T follicular helper cell (primary cell): Measurements from ENCODE around the gene CTAGE1.
"Not testable (repeated sequence)": the region's sequence is repeated elsewhere in the genome, so short reads cannot be mapped to it uniquely, and the experiment has no call there.

Experiments used
- DNase-seq: peaks from one replicate; pipeline ENCODE4 v3.0.0-alpha.2; 2020; ENCODE audit warnings: low read depth
- total RNA-seq, 2 experiments: gene quantifications; one replicate each; lab custom pipeline; 2026; lab: John Stamatoyannopoulos, UW

CTAGE1 gene
- 0 to 0.17 reads per million in 2 experiments for total RNA-seq

GRCh38 chr18:22417496-22418188, at the start of gene CTAGE1:
CTAGE1 (minus strand) TSS chr18:22417915; CDS start chr18:22417811, 104 bp downstream.
- no peak for DNase-seq

DNA sequence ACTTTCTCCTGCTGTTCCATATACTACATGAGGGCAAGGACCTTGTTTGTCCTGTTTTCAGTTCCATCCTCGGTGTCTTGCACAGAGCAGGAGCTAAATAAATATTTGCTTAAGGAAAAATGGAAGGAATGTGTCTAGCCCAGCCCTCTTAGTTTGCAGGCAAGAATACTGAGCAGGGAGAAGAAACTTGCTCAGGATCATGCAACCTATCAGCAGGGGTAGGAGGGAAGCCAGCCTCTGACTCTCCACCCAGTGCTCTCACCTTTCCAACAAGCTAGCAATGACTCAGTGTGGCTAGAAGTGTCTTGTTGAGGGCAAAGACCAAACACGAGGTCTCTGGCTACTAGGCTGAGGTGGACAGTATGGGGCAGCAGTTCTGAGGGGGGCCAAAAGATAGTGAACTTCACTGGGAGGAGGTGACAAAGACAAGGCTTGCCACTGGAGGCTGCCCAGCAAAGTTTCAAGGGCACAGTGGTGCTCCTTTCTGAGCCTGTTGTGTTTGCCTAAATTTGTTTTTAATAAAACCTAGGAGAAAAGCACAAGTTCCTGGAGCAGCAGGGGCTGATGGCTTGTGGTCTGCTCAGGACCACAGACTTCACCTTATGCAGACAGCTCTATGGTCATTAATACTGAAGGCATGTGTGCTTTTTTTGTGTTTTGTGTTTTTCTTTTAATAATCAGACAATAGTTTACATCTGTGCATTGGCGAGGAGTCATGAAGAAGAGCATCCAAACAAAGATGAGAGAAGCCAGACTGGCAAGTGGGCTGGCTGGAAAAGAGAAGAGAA, 49.1 kb upstream of the CTAGE1 start:
- DNase-seq, result no peak

DNA sequence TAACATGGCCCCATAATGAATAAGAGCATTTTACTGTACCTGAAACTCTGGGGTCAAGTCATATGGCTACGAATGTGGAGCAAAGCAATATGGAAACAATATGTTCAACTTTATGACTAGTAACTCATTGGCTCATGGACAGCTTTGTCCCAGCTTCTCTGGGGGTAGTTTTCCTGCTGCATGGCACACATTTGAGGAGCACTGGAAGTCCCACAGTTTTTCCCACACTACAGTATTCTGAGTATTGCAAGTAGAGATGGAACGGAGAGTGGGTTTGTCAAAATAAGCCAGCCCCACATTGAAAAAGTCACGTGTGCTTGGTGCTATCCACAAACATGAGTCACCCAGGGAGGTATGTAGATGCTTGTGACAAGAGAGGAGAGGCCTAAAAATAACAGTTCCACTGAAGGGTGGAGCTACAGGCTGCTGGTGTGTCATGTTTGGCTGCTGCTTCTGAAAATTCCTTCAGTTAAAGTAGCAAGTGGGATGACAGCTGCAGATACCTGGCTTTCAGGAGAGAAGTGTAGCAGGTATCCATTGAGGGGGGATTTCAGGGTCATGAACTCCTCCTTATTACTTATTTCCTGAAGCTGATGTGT, 48.2 kb upstream of the CTAGE1 start:
- no peak for DNase-seq

DNA sequence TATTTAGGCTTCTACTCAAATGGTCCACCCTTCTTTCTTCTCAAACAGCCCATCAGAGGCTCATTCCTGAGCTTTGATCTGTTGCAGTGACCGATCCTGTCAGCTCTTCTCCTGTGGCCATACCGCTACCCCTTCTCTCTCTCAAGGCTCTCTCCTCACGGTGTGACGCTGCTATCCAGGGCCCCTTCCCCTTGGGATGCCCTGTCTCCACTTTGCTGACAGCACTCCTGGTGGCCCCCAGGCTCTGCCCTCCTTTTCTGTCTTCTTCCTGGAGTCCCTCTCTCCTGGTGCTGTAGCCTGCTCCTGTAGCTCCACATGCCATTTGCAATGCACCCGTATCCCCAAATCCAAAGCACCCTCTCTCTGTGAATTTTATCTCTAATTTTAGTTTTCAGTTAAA, 45.4 kb upstream of the CTAGE1 start:
- no peak for DNase-seq

- no peak for DNase-seq
Observed at GRCh38 chr18:22459491-22459890, 41.8 kb upstream of the CTAGE1 start.

DNA sequence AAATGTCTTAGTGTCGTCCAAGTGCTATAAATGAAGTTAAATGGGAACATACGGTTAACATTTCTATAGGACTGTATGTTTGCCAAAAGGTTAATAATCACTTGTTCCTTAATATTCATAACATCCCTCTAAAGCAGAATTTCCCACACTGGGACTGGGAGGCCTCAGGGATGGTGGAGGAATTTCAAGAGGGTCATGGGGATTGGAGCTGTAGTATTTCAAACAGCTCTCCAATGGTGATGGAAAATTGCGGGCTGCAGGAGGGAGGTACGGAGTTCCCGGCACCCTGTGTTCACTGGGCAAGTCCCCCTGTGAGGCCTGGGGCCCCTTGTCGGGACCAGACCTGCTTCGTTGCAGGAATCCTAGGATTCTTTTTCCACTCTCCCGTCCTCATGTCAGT, 39.8 kb upstream of the CTAGE1 start:
- no peak for DNase-seq

DNA sequence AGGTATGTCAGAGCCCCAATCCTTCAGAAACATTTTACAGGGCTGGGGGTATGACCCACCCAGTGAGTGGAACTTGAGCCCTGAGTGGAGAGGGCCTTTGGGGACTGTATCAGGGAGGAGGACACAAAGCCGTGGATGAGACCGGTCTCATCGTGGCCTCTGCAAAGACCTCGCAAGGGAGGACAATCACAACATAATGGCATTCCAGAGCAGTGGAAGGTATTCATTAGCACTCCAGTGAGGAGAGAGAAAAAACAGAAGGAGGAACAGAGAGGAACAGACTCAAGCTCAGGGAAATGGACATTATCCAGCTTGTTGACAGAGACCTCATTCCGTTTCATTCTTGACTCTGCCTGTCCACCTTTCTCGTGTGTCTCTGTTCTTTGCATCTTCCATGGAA, 38.8 kb upstream of the CTAGE1 start:
- no peak for DNase-seq

- DNase-seq, result no peak
Observed at GRCh38 chr18:22456116-22456480, 38.4 kb upstream of the CTAGE1 start.

DNA sequence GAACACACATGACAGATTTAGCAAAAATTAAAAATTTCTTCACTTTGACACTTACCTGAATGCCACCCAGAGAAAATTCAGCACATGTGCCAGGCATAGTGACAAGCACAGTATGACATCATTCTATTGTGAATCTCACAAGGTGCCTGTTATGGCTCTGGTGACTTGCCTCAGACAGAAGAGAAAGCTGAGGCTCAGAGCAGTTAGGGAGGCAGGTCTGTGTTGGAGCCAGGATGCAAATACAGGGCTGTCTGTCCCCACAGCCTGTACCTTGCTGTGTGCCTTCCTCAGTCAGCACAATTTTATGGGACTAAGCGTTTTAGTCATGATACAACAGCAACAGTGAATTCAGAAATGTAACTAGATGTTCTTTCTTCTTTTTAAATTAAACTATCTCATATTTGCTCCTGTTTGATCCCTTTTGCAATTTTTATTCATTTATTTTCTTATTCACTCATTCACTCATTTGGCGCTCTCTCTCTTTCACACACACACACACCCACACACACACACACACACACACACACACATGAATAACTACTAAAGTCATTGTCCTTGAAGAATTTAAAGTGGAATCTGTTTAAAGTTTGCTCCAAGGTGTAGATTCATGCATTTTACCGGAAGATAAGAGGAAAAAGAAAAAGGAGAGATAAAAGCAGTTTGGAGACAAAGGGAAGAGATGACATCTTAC, 37.9 kb upstream of the CTAGE1 start:
- no peak for DNase-seq

DNA sequence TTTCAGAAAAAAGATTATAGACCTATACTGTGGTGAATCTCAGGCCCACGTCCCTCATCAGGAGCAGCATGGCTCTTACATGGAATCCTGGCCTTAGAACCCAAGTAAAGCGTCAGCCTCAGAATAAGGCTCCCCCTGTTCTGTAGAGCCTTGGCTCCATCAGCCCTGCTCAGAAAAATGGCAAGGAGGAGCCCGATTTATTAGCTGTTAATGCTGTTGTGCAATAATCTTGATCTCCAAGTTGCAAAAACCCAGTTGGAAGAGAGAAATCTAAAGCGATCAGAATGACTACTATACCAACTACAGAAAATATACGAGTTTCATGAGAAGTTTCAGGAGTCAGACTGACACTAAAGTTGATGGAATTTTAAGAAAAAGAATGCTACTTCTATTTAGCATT, 35.6 kb upstream of the CTAGE1 start:
- DNase-seq, result no peak

- no peak for DNase-seq
Observed at GRCh38 chr18:22452226-22452668, 34.5 kb upstream of the CTAGE1 start.

DNA sequence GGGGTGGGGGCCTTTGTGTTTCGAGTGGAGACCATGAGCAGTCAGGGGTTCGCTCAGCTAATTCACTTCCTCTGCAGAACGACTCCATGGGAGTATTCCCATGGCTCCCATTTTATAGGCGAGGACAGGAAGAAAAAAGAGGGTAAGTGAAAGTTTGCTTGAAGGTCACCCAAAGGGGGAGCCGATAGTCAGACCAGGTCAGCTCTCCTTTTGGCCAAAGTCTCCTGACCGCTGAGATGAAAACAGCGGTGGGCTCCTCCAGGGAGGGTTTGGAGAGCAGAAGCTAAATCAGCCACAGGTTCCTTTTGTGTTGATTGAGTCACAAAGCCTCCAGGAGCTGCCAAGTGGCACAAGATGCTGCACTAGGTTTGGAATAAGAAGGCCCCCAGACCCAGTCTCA, 34.1 kb upstream of the CTAGE1 start:
- no peak for DNase-seq

DNA sequence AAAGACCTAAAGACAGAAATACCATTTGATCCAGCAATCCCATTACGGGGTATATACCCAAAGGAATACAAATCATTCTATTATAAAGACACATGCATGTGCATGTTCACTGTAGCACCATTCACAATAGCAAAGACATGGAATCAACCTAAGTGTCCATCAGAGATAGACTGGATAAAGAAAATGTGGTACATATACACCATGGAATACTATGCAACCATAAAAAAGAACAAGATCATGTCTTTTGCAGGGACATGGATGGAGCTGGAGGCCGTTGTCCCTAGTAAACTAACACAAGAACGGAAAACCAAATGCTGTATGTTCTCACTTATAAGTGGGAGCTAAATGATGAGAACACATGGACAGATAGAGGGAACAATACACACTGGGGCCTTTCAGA, 33.1 kb upstream of the CTAGE1 start:
- not testable (repeated sequence) for DNase-seq

GRCh38 chr18:22450318-22450717, 32.6 kb upstream of the CTAGE1 start:
- DNase-seq, result not testable (repeated sequence)

- not testable (repeated sequence) for DNase-seq
Observed at GRCh38 chr18:22449753-22450152, 32.0 kb upstream of the CTAGE1 start.

- no peak for DNase-seq
Observed at GRCh38 chr18:22448238-22448637, 30.5 kb upstream of the CTAGE1 start.

GRCh38 chr18:22447792-22448191, 30.1 kb upstream of the CTAGE1 start:
- DNase-seq, result no peak

GRCh38 chr18:22446911-22447310, 29.2 kb upstream of the CTAGE1 start:
- no peak for DNase-seq

- DNase-seq, result no peak
Observed at GRCh38 chr18:22446325-22446724, 28.6 kb upstream of the CTAGE1 start.

DNA sequence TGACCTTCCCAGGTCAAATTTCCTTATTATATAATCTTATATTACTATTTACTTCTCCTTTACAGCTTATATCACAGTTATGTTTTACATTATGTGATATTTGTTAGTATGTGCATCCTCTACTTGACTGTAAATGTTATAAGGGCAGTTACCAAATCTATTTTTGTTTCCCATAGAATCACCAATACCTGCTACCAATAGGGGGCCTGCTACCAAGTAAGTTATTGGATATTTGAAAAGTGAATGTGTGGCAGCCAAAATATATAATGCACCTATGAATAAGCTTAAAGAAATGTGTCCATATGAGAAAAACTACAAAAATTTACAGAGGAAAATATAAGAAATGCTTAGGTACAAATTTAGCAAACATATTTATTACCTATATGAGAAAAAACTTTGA, 23.9 kb upstream of the CTAGE1 start:
- DNase-seq, result no peak

DNA sequence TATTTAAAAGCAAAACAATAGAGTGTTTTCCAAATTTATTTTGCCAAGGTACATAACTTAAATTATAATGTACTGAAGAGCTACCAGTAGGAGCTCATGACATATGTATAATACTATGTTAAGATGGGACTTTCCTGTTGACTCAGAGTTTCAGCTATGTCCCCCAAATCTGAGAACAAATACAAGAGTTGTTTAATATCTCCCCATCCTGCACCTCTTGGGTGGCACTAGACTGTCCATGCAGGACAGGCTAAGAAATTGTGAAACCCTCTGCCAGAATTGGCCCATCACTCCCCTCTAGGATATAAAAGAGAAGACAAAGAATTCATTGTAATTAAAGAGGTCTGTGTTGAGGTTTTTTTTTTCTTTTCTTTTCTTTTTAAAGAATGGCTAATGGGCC, 21.7 kb upstream of the CTAGE1 start:
- no peak for DNase-seq

DNA sequence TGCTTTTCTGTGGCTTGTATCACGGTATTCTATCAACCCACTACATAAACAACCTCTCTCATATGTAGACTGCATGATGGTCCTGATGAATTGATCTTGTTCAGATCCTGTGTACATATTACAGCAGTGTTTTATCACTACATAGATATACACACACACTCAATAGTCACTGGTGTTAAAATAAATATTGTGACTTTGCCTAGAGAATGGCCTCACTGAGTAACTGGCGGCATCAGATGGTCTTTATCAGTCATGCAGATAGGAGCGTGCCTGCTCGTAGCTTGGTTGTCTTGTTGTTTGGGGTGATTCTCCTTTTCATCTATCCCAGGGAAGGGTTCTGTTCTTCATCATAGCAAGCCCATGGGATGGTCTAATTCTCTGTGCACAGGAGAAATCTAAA, 18.4 kb upstream of the CTAGE1 start:
- no peak for DNase-seq
